IPS-11a (cell line): ENCODE data around the gene TSSK2.

Experiments used
- H3K4me3 ChIP-seq: one replicate; pipeline ENCODE4 v1.5.1; 2013; ENCODE audit warnings: low read depth, low read length, control low read depth

Gene TSSK2

GRCh38 chr22:19179497-19180048 lies 48.5 kb downstream of the TSSK2 start:
- peak overlapping the region; percentile 66 for H3K4me3 ChIP-seq

GRCh38 chr22:19180234-19180633 lies 49.1 kb downstream of the TSSK2 start:
- no peak overlapping the region for H3K4me3 ChIP-seq

GRCh38 chr22:19180740-19181410 lies 49.8 kb downstream of the TSSK2 start:
- H3K4me3 ChIP-seq, result no peak overlapping the region

GRCh38 chr22:19181786-19182471 lies 50.8 kb downstream of the TSSK2 start:
- no peak overlapping the region for H3K4me3 ChIP-seq
